Fibroblast of lung (primary cell): ENCODE data around the gene CORO2B. TPM values are rescaled to one million over a fixed set of nuclear protein-coding genes. Genes with fewer than 3 reads are reported as not detected.

Experiments
- DNase-seq, 2 donors: peaks; one replicate each; pipeline versions ENCODE4 v3.0.0 to v3.0.0-alpha.2; 2010; ENCODE audit warnings: low read depth in 2 of 2
- H2AFZ ChIP-seq: 2 replicates; pipeline ENCODE4 v1.5.1; 2012; ENCODE audit warnings: low read length, control low read depth, inconsistent platforms
- H3K27ac ChIP-seq: 2 replicates; pipeline ENCODE4 v1.5.1; 2011; ENCODE audit warnings: low read length, control low read depth; ENCODE audit not compliant: insufficient read depth
- H3K27me3 ChIP-seq: 2 replicates; pipeline ENCODE4 v1.5.1; 2011; ENCODE audit warnings: mild to moderate bottlenecking, low read length; ENCODE audit not compliant: control insufficient read depth, insufficient read depth
- H3K36me3 ChIP-seq: 2 replicates; pipeline ENCODE4 v1.5.1; 2011; ENCODE audit warnings: low read length; ENCODE audit not compliant: control insufficient read depth, insufficient read depth
- H3K4me1 ChIP-seq: 2 replicates; pipeline ENCODE4 v1.5.1; 2011; ENCODE audit warnings: low read length; ENCODE audit not compliant: control insufficient read depth, insufficient read depth; ENCODE audit errors: extremely low read depth
- H3K4me2 ChIP-seq: 2 replicates; pipeline ENCODE4 v1.5.1; 2011; ENCODE audit warnings: low read length, control low read depth; ENCODE audit not compliant: insufficient read depth; ENCODE audit errors: extremely low read depth
- H3K4me3 ChIP-seq, 4 experiments: fragments of 200-600 bp in 1 of 4; sonication (generic) in 1 of 4; replicated peaks in 1 of 4; 2 replicates each; pipeline ENCODE4 v1.5.1; 2011 to 2016; ENCODE audit warnings: low read length in 4 of 4, low read depth in 3 of 4, mild to moderate bottlenecking in 3 of 4, control low read depth in 2 of 4, inconsistent platforms in 1 of 4, mixed read lengths in 1 of 4; ENCODE audit not compliant: insufficient read depth in 1 of 4; ENCODE audit errors: control extremely low read depth in 1 of 4
- H3K79me2 ChIP-seq: 2 replicates; pipeline ENCODE4 v1.5.1; 2012; ENCODE audit warnings: mild to moderate bottlenecking, low read length, inconsistent platforms; ENCODE audit not compliant: control insufficient read depth, insufficient read depth
- H3K9ac ChIP-seq: 2 replicates; pipeline ENCODE4 v1.5.1; 2011; ENCODE audit warnings: mild to moderate bottlenecking, low read length, control low read depth; ENCODE audit not compliant: insufficient read depth
- H3K9me3 ChIP-seq: 2 replicates; pipeline ENCODE4 v1.5.1; 2012; ENCODE audit warnings: low read depth, low read length; ENCODE audit not compliant: control insufficient read depth, insufficient read depth
- H4K20me1 ChIP-seq: 2 replicates; pipeline ENCODE4 v1.5.1; 2011; ENCODE audit warnings: low read length; ENCODE audit not compliant: control insufficient read depth, insufficient read depth; ENCODE audit errors: extremely low read depth
- EZH2 ChIP-seq: IDR thresholded peaks from 2 replicates; pipeline ENCODE4 v1.5.1; 2012; ENCODE audit warnings: low read length, control low read depth, mild to moderate bottlenecking; ENCODE audit errors: missing control alignments
- polyA plus RNA-seq, 2 donors: library from polyadenylated mRNA; depleted of rRNA in 1 of 2; stranded (reverse) in 1 of 2; unstranded in 1 of 2; fragments of >200 nt; gene quantifications; 2 replicates each; pipeline ENCODE4 v1.2.1, GENCODE V29; 2011 to 2012; ENCODE audit warnings: missing spikeins in 1 of 2
- total RNA-seq: library from RNA; depleted of rRNA; stranded (reverse); fragments of >200 nt; gene quantifications from 2 replicates; pipeline ENCODE4 v1.2.1, GENCODE V29; 2014
- TF ChIP-seq, protein P1 (sequence below), 2 donors: IDR thresholded peaks in 1 of 2; conservative IDR thresholded peaks in 1 of 2; 1 replicate in 1 of 2; 2 replicates in 1 of 2; pipeline ENCODE4 v1.5.1; 2011 to 2012; ENCODE audit warnings: low read length in 2 of 2, control low read depth in 1 of 2, inconsistent platforms in 1 of 2, low read depth in 1 of 2, mild to moderate bottlenecking in 1 of 2

Gene CORO2B
- total and polyA plus RNA-seq, 2 donors (not counting 1 experiment from before 2014, with no cell fraction given), result 17.5 to 25.3 TPM

- H3K36me3 ChIP-seq, result no peaks in the 10 kb centered on the region
- H3K9ac ChIP-seq, result no peak overlapping the region
- no peak overlapping the region for H2AFZ ChIP-seq
- TF ChIP-seq EZH2, result no peak
- H3K27me3 ChIP-seq, result no peaks in the 10 kb centered on the region
- no peak overlapping the region for H3K27ac ChIP-seq
- no peak overlapping the region for H3K4me2 ChIP-seq
- H4K20me1 ChIP-seq, result no peaks in the 10 kb centered on the region
- H3K9me3 ChIP-seq, result no peaks in the 10 kb centered on the region
- DNase-seq, result no peak
- peaks cover 6% of the 10 kb centered on the region for H3K4me1 ChIP-seq
- no peak overlapping the region for H3K4me3 ChIP-seq
- H3K79me2 ChIP-seq, result no peaks in the 10 kb centered on the region
Observed at GRCh38 chr15:68551296-68551635, 27.5 kb upstream of the CORO2B start.

- TF ChIP-seq, protein P1, sequence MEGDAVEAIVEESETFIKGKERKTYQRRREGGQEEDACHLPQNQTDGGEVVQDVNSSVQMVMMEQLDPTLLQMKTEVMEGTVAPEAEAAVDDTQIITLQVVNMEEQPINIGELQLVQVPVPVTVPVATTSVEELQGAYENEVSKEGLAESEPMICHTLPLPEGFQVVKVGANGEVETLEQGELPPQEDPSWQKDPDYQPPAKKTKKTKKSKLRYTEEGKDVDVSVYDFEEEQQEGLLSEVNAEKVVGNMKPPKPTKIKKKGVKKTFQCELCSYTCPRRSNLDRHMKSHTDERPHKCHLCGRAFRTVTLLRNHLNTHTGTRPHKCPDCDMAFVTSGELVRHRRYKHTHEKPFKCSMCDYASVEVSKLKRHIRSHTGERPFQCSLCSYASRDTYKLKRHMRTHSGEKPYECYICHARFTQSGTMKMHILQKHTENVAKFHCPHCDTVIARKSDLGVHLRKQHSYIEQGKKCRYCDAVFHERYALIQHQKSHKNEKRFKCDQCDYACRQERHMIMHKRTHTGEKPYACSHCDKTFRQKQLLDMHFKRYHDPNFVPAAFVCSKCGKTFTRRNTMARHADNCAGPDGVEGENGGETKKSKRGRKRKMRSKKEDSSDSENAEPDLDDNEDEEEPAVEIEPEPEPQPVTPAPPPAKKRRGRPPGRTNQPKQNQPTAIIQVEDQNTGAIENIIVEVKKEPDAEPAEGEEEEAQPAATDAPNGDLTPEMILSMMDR (conservative IDR thresholded peaks at IDR 0.05 in 1 of 2, IDR thresholded peaks at IDR 0.05 in 1 of 2; ENCODE audit: low read depth in 1 of 2, low read length in 2 of 2), result no peak
- TF ChIP-seq EZH2, result no peak
- no peaks in the 10 kb centered on the region for H3K79me2 ChIP-seq
- no peaks in the 10 kb centered on the region for H4K20me1 ChIP-seq
- H3K27ac ChIP-seq, result no peak overlapping the region
- H3K27me3 ChIP-seq, result no peaks in the 10 kb centered on the region
- H2AFZ ChIP-seq, result no peak overlapping the region
- H3K9ac ChIP-seq, result no peak overlapping the region
- no peak overlapping the region for H3K4me3 ChIP-seq
- DNase-seq, result no peak
- peaks cover 6% of the 10 kb centered on the region for H3K4me1 ChIP-seq
- no peaks in the 10 kb centered on the region for H3K9me3 ChIP-seq
- H3K4me2 ChIP-seq, result no peak overlapping the region
- no peaks in the 10 kb centered on the region for H3K36me3 ChIP-seq
Observed at GRCh38 chr15:68552344-68552743, 26.4 kb upstream of the CORO2B start.

GRCh38 chr15:68552773-68553172 is 26.0 kb upstream of the CORO2B start:
- H3K79me2 ChIP-seq, result no peaks in the 10 kb centered on the region
- H3K4me2 ChIP-seq, result no peak overlapping the region
- no peak overlapping the region for H3K27ac ChIP-seq
- TF ChIP-seq, protein P1 (conservative IDR thresholded peaks at IDR 0.05 in 1 of 2, IDR thresholded peaks at IDR 0.05 in 1 of 2; ENCODE audit: low read depth in 1 of 2, low read length in 2 of 2), result no peak
- no peak for TF ChIP-seq EZH2
- H3K4me3 ChIP-seq, result no peak overlapping the region
- H3K4me1 ChIP-seq, result peaks cover 6% of the 10 kb centered on the region
- no peaks in the 10 kb centered on the region for H3K27me3 ChIP-seq
- H3K9ac ChIP-seq, result no peak overlapping the region
- peak in 1 of 2 donors; percentile 23 for DNase-seq
- H3K9me3 ChIP-seq, result no peaks in the 10 kb centered on the region
- no peaks in the 10 kb centered on the region for H3K36me3 ChIP-seq
- peak overlapping the region; percentile 10 for H2AFZ ChIP-seq
- H4K20me1 ChIP-seq, result no peaks in the 10 kb centered on the region
